GM18909 (cell line): Measurements from ENCODE around the gene RHOBTB3.
"Not testable (repeated sequence)": the region's sequence is repeated elsewhere in the genome, so short reads cannot be mapped to it uniquely, and the experiment has no call there.

Experiments
- ATAC-seq: cut with Tn5 transposase; IDR thresholded peaks from one replicate; pipeline ENCODE4 v1.9.1; 2021; ENCODE audit warnings: mild to moderate bottlenecking; ENCODE audit not compliant: unreplicated experiment, poor library complexity

The RHOBTB3 gene

GRCh38 chr5:95836544-95836943 lies 105.4 kb downstream of the RHOBTB3 start:
- ATAC-seq: no peak

- ATAC-seq: not testable (repeated sequence)
Measured at GRCh38 chr5:95836971-95837370, 105.8 kb downstream of the RHOBTB3 start.

GRCh38 chr5:95837492-95837891 lies 106.4 kb downstream of the RHOBTB3 start:
- no peak for ATAC-seq

GRCh38 chr5:95838001-95838520 lies 106.9 kb downstream of the RHOBTB3 start:
- ATAC-seq: no peak

GRCh38 chr5:95838556-95838955 lies 107.4 kb downstream of the RHOBTB3 start:
- ATAC-seq: no peak

- no peak for ATAC-seq
Measured at GRCh38 chr5:95839658-95840057, 108.5 kb downstream of the RHOBTB3 start.

GRCh38 chr5:95840956-95841705 lies 110.0 kb downstream of the RHOBTB3 start:
- ATAC-seq: no peak

- ATAC-seq: no peak
Measured at GRCh38 chr5:95841914-95842812, 111.0 kb downstream of the RHOBTB3 start.

GRCh38 chr5:95842854-95843544 lies 111.9 kb downstream of the RHOBTB3 start:
- peak; percentile 91 for ATAC-seq

GRCh38 chr5:95843733-95844223 lies 112.6 kb downstream of the RHOBTB3 start:
- no peak for ATAC-seq

GRCh38 chr5:95845391-95845790 lies 114.3 kb downstream of the RHOBTB3 start:
- no peak for ATAC-seq
